Dedifferentiated amniotic fluid mesenchymal stem cell (primary cell): ENCODE results near the gene PPM1N.

Experiments
- DNase-seq: peaks from one replicate; pipeline ENCODE4 v3.0.0-alpha.2; 2016; ENCODE audit errors: extremely low spot score

The PPM1N gene

DNA sequence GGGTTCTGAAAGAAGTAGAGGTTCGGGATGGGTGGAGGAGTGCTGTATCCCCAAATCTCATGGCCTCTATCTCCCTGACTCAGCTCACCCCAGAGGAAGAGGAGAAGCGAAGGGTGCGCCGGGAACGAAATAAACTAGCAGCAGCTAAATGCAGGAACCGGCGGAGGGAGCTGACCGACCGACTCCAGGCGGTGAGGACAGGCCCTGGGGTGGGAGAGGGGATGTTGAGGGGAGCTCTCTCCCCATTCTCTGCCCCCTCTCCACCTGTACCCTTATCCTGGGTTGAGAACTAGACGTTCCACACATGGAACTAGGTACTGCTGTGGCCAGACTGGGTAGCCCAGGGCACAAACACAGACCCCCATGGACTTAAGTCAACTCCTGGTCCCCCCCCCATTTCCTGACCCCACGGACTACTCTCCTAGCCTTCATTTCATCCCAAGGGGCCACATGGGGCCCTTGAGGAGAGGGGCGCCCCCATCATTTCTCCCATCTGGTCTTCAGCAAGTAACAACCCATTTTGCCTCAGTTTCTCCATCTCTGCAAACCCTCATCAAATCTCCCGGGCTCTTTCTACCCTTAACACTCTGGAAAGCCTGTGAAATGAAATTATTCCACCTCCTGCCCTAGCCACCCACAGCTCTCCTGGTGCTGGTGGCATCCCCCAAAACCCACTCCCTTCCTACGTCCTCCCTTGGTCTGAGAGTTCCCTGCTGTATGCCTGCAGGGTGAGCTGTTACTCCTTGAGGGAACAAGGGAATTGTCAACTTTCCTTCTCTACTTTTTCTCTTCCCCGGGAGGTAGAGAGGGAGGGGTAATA, 26.9 kb upstream of the PPM1N start:
- DNase-seq: no peak

DNA sequence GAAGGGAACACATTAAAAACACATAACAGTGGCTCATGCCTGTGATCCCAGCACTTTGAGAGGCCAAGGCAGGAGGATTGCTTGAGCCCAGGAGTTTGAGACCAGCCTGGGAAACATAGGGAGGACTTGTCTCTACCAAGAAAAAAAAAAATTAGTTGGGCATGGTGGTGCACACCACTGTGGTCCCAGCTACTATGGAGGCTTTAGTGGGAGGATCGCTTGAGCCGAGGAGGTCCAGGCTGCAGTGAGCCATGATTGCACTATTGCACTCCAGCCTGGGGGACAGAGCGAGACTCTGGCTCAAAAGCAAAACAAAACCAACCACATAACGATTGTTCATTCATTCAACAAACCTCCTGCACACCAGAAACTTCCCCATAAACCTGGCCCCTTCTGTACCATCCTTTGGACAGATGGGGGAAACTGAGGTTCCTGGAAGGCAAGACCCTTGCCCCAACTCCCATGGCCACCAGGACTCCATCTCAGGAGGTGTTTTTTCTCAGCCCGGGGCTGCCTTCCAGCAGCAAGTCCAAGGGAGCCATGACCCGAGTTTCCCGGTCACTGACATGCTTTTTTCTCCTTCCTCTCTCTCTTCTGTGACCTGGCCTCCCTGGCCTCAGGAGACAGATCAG, 26.2 kb upstream of the PPM1N start:
- DNase-seq: no peak

DNA sequence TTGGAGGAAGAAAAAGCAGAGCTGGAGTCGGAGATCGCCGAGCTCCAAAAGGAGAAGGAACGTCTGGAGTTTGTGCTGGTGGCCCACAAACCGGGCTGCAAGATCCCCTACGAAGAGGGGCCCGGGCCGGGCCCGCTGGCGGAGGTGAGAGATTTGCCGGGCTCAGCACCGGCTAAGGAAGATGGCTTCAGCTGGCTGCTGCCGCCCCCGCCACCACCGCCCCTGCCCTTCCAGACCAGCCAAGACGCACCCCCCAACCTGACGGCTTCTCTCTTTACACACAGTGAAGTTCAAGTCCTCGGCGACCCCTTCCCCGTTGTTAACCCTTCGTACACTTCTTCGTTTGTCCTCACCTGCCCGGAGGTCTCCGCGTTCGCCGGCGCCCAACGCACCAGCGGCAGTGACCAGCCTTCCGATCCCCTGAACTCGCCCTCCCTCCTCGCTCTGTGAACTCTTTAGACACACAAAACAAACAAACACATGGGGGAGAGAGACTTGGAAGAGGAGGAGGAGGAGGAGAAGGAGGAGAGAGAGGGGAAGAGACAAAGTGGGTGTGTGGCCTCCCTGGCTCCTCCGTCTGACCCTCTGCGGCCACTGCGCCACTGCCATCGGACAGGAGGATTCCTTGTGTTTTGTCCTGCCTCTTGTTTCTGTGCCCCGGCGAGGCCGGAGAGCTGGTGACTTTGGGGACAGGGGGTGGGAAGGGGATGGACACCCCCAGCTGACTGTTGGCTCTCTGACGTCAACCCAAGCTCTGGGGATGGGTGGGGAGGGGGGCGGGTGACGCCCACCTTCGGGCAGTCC, 25.5 kb upstream of the PPM1N start:
- DNase-seq: peak; percentile 33

DNA sequence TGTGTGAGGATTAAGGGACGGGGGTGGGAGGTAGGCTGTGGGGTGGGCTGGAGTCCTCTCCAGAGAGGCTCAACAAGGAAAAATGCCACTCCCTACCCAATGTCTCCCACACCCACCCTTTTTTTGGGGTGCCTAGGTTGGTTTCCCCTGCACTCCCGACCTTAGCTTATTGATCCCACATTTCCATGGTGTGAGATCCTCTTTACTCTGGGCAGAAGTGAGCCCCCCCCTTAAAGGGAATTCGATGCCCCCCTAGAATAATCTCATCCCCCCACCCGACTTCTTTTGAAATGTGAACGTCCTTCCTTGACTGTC, 24.9 kb upstream of the PPM1N start:
- no peak for DNase-seq

DNA sequence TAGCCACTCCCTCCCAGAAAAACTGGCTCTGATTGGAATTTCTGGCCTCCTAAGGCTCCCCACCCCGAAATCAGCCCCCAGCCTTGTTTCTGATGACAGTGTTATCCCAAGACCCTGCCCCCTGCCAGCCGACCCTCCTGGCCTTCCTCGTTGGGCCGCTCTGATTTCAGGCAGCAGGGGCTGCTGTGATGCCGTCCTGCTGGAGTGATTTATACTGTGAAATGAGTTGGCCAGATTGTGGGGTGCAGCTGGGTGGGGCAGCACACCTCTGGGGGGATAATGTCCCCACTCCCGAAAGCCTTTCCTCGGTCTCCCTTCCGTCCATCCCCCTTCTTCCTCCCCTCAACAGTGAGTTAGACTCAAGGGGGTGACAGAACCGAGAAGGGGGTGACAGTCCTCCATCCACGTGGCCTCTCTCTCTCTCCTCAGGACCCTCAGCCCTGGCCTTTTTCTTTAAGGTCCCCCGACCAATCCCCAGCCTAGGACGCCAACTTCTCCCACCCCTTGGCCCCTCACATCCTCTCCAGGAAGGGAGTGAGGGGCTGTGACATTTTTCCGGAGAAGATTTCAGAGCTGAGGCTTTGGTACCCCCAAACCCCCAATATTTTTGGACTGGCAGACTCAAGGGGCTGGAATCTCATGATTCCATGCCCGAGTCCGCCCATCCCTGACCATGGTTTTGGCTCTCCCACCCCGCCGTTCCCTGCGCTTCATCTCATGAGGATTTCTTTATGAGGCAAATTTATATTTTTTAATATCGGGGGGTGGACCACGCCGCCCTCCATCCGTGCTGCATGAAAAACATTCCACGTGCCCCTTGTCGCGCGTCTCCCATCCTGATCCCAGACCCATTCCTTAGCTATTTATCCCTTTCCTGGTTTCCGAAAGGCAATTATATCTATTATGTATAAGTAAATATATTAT, 24.3 kb upstream of the PPM1N start:
- no peak for DNase-seq

DNA sequence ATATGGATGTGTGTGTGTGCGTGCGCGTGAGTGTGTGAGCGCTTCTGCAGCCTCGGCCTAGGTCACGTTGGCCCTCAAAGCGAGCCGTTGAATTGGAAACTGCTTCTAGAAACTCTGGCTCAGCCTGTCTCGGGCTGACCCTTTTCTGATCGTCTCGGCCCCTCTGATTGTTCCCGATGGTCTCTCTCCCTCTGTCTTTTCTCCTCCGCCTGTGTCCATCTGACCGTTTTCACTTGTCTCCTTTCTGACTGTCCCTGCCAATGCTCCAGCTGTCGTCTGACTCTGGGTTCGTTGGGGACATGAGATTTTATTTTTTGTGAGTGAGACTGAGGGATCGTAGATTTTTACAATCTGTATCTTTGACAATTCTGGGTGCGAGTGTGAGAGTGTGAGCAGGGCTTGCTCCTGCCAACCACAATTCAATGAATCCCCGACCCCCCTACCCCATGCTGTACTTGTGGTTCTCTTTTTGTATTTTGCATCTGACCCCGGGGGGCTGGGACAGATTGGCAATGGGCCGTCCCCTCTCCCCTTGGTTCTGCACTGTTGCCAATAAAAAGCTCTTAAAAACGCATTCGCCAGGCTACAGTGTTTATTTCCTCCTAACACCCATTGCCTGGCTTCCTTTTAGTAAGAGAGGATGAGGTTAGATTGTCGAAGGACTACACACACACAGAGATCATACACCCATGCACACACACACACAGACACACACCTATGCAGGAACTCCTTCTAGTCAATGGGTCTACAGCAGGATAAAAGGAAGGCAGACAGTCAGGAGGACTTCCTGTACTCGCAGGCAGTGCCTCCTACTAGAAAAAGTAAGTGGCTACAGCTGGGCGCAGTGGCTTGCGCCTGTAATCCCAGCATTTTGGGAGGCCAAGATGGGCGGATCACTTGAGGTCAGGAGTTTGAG, 23.4 kb upstream of the PPM1N start:
- no peak for DNase-seq

DNA sequence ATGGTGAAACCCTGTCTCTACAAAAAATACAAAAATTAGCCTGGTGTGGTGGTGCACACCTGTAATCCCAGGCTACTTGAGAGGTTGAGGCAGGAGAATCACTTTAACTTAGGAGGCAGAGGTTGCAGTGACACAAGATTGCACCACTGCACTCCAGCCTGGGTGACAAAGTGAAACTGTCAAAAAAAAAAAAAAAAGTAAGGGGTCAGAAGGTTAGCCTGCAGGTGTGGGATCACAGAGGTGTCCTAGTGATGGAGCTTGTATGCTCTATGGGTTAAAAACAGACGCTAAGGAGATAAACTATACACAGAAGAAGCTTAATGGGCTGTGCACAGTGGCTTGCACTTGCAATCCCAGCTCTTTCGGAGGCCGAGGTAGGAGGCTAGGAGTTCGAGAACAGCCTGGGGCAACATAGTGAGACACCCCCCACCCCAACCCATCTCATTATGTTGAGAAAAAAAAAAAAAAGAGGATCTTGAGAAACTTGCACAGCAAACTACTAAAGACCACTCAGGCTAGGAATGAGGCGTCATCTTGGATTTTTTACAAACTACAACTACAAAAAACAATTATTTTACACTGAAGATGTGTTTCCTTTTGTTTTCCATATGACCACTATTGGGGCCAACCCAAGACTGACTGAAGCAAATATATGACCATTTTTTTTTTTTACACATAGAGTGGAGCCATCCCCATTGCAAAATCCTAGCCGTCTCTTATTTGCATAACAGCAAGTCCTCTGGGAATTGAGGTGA, 22.5 kb upstream of the PPM1N start:
- DNase-seq: peak; percentile 42

DNA sequence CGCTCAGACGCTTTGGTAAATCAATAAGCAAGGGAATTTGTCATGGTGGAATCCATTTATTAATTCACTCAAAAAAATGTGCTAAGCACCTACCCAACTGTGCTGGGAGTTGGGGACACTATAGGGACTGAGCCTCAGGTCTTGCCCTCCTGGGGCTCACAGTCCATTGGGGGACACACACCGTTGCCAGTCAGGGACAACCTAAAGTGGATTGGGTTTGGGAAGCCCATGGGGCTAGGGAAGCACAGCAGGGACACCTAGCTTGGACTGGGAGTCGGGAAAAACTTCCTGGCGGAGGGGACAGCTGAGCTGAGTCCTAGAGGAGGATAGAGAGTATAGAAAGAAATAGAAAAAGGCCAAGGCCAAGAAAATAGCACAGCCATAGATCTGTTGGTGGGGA, 21.9 kb upstream of the PPM1N start:
- no peak for DNase-seq

DNA sequence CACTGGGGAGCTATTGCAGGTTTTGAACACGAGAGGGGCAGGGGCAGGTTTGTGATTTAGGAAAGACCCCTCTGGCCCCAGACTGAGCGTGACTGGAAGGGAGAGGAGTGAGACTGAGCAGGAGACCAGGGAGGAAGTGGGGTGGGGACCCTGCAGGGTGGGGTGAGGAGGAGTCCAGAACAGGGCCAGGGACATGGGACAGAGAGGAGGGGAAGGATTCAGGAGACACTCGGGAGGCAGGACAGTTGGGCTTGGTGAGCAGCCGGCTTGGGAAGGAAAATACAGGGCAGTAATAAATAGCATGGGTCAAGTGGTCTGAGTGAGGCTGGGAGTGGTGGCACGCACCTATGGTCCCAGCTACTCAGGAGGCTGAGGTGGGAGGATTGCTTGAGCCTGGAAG, 21.1 kb upstream of the PPM1N start:
- DNase-seq: no peak

DNA sequence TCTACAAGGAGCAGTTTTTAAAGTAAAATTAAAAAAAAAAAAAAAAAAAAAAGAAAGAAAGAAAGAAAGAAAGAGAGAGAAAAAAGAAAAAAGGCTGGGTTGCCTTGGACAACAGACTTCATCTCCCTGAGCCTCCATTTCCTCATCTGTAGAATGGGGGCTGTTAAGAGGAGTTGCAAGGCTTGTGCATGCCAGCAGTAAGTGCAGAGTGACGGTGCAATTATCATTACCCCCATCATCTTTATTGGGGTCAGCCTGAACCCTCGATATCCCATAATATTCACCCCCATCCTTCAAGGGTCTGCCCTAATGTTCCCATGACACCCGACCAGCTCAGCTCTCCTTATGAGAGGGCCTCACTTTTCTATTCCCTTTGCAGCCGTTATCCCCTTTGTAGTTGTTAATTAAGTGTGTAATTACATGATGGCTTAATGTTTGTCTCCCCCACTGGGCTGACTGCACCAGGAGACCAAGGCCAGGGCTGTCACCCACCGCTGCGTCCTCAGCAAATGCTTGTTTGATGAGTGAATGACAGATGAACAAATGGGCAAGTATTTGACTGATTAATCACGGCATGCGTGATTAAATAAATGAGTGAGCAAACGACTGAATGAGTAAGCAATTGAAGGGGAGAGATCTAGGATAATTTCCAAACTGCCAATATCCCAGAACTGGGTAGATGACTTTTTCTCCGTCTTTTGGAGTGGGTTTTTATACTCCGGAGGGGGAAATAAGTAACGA, 20.4 kb upstream of the PPM1N start:
- peak; percentile 35 for DNase-seq

DNA sequence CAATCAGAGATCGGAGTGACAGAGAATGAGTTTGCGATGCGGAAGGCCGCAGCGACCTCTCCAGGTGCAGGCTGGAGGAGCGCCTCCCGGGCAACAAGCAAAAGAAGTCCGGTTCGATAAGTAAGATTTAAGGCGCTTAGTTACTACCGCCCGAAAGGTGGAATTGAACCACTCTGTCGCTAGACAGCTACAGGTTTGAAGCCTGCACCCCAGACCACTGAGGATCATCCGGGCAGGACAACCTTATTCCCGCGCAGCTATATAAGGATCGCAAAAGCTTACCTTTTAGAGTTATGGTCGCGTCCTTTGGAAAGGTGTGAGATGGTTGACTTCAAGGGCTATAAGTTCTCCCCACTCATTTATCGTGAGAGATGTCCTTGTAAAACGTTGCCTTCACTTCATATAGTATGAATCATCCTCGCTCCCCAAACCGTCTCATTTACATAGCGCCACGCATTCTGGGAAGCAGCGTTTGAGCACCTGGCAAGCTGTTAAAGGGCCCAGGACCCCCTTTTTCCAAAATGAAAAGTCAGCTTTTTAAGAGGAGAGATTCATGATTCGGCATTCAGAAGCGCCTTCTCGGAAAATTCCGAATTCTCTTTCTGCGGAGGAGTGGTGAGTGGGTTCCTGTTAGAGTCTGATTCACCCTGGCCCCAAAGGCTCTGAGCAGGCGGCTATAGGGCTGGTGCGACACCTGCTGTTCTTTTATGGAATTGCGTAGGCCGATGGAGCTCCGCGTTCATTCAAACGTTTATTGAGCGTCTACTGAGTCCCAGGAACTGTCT, 19.6 kb upstream of the PPM1N start:
- DNase-seq: peak; percentile 91

DNA sequence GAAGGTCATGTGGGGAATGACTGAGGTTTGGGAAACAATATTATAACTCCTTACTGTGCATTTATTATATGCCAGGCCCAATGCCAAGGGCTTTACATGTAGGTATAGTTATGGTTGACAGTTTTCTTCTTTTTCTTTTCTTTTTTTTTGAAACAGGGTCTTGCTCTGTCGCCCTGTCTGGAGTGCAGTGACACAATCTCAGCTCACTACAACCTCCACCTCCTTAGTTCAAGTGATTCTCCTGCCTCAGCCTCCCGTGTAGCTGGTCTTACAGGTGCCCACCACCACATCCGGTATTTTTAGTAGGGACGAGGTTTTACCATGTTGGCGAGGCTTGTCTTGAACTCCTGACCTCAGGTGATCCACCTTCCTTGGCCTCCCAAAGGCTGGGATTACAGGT, 15.2 kb upstream of the PPM1N start:
- DNase-seq: no peak

DNA sequence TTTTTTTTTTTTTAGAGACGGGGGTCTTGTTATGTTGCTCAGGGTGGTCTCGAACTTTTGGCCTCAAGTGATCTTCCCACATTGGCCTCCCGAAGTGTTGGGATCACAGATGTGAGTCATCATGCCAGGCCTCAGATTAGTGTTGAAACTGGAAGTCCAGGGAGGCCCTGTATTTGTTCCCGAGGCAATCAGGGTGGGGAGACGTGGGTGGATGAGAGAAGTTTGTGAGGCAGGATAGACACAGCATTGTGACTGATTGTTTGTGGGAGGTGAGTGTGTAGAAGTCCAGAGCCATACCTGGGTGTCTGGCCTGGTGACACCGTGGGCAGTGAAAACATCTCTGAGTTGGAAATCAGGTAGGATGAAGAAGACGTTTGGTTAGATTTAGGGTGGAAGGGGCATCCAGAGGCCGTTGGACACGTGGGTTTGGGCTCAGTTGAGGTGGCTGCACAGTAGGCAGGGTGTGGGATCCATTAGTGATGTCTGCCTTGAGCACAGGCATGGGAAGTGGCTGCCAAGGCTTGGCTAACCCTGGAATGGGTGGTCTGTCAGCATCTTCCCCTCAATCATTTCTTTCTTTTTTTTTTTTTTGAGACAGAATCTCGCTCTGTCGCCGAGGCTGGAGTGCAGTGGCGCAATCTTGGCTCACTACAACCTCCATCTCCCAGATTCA, 13.8 kb upstream of the PPM1N start:
- DNase-seq: no peak

DNA sequence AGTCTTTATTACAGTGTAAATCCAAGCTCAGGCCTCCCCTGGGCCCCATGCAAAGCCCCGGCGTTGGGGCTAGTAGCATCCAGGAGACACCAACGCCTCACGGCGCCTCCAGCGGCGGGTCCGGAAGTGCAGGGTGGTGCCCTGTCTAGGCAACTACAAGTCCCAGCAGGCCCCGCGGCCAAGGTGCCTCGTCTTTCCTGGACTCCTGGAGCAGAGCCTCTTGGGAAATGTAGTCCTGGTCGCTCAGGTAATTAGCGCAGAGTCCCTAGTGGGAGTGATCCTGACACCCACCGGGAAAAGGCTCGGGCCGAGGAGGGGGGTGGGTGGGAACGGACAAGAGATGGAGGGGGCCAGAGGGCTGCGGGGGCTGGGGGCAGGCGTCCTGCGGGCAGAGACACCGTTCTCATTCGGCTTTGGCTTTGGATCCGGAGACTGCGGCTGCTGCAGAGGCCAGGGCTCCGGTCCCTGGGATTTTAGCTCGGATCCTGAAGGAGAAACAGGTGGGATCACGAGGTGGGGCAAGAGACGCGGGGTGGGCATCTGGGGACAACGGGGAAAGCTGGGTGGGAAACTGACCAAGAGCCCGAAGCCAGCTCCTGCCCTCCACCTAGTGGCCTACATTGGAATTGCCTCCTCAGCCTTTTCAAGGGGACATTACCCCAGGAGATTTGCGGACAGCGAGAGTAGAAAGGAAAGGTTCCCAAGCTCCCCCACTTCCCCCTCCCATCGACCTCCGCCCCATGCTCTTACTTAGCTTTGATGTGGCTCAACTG, 12.8 kb upstream of the PPM1N start:
- peak; percentile 96 for DNase-seq

DNA sequence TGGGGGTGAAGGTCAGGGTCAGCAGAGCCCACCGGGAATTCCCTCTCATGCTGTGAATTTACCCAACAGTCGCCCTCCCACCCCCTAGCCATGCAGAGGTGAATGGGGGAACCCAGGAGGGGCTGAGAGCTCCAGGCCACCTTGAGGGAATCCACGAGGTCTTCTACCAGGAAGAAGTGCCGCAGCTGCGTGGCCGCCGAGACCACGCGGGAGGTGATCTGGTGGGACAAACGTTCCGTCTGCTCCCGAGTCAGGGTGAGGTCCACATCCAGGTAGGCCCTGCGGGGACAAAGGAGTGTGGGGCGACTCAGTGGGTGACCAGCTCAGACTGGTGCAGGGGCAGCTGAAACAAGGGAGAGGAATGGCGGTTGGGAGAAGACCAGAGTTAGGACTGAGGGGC, 9.5 kb upstream of the PPM1N start:
- DNase-seq: no peak

DNA sequence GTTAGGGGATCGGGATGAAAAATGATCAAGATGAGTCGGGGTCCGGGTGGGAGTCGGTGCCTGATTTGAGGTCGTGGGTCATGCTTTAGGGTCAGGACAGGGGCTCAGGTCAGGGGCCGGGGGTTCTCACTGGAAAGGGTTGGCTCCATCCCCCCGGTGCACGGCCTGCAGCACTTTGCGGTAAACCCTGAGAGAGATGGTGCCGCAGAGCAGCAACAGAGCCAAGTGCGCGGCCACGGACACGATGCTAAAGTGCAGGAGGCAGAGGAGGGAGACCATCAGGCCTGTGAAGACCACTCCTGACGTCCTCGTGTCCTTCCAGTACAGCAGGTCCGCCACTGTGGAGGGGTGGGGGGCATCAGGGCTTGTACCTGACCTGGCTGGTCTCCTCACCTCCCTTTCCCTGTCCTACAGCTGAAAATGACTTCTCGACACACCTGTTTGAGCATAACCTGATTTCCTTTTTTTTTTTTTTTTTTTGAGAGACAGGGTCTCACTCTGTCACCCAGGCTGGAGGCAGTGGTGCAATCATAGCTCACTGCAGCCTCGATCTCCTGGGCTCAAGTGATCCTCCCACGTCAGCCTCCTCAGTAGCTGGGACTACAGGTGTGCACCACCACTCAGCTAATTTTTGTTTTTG, 8.9 kb upstream of the PPM1N start:
- no peak for DNase-seq
